AG04450 (cell line): ENCODE results near the gene IQCK. TPM values are rescaled to one million over a fixed set of nuclear protein-coding genes. Genes with fewer than 3 reads are reported as not detected.

Experiments used
- CTCF ChIA-PET: fragments of 300-600, 350-600 bp; formaldehyde crosslinking; extraction: SDS; loops from one replicate; lab custom pipeline; 2022; ENCODE audit warnings: antibody characterized with exemption, inconsistent platforms; lab: Charles Lee
- POLR2A ChIA-PET: fragments of 350-600 bp; formaldehyde crosslinking; extraction: SDS; loops from one replicate; lab custom pipeline; 2021; ENCODE audit warnings: antibody characterized with exemption, inconsistent platforms; lab: Yijun Ruan, JAX
- DNase-seq: peaks from one replicate; pipeline ENCODE4 v3.0.0-alpha.2; 2011; ENCODE audit warnings: low read depth, low spot score
- H3K27ac ChIP-seq: one replicate; pipeline ENCODE4 v1.5.1; 2012; ENCODE audit warnings: low read depth, low read length, control low read depth
- H3K27me3 ChIP-seq: one replicate; pipeline ENCODE4 v1.6.0; 2012; ENCODE audit warnings: low read length; ENCODE audit not compliant: control insufficient read depth, insufficient read depth
- H3K4me3 ChIP-seq: 2 replicates; pipeline ENCODE4 v1.5.1; 2011; ENCODE audit warnings: mild to moderate bottlenecking, low read depth, low read length, control low read depth
- H3K9me3 ChIP-seq: 2 replicates; pipeline ENCODE4 v1.5.1; 2012; ENCODE audit warnings: low read length; ENCODE audit not compliant: control insufficient read depth, insufficient read depth
- polyA plus RNA-seq: library from polyadenylated mRNA; depleted of rRNA; stranded (reverse); fragments of >200 nt; gene quantifications from 2 replicates; pipeline ENCODE4 v1.2.3, GENCODE V29; 2011
- TF ChIP-seq, protein P1 (sequence below): IDR thresholded peaks from 2 replicates; pipeline ENCODE4 v1.5.1; 2011; ENCODE audit warnings: low read depth, low read length, control low read depth, inconsistent platforms

Gene IQCK
- polyA plus RNA-seq, 1 experiment: 18.0 TPM

DNA sequence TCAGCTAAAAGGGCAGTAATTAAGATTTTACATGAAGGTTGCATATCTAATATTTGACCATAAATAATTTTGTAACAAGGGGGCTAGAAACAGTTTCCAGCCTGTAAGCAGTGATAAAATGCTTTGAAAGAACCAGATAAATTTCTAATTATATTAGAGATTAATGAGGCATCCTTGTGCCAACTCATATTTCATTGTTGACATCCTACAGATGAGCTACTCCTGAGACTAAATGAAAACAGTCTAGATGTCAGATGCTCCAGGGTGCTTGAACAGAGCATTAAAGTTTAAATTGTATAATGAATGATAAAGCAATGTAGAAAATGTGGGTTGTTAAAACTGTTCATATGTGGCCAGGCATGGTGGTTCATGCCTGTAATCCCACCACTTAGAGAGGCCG, 23.3 kb downstream of the IQCK start:
- H3K4me3 ChIP-seq: no peak overlapping the region
- H3K9me3 ChIP-seq: no peaks in the 10 kb centered on the region
- no peak for DNase-seq
- CTCF ChIA-PET: interaction anchor here (0.9 to 1.3 kb wide), 2 partner anchors 24 to 158 kb away, joined by 3 read pairs; no protein-coding TSS in a partner anchor
- POLR2A ChIA-PET: interaction anchor here (0.6 kb wide), 1 partner anchor 19 kb away, joined by 3 read pairs; no protein-coding TSS in a partner anchor
- no peaks in the 10 kb centered on the region for H3K27me3 ChIP-seq
- TF ChIP-seq, protein P1, sequence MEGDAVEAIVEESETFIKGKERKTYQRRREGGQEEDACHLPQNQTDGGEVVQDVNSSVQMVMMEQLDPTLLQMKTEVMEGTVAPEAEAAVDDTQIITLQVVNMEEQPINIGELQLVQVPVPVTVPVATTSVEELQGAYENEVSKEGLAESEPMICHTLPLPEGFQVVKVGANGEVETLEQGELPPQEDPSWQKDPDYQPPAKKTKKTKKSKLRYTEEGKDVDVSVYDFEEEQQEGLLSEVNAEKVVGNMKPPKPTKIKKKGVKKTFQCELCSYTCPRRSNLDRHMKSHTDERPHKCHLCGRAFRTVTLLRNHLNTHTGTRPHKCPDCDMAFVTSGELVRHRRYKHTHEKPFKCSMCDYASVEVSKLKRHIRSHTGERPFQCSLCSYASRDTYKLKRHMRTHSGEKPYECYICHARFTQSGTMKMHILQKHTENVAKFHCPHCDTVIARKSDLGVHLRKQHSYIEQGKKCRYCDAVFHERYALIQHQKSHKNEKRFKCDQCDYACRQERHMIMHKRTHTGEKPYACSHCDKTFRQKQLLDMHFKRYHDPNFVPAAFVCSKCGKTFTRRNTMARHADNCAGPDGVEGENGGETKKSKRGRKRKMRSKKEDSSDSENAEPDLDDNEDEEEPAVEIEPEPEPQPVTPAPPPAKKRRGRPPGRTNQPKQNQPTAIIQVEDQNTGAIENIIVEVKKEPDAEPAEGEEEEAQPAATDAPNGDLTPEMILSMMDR: no peak
- no peak overlapping the region for H3K27ac ChIP-seq

DNA sequence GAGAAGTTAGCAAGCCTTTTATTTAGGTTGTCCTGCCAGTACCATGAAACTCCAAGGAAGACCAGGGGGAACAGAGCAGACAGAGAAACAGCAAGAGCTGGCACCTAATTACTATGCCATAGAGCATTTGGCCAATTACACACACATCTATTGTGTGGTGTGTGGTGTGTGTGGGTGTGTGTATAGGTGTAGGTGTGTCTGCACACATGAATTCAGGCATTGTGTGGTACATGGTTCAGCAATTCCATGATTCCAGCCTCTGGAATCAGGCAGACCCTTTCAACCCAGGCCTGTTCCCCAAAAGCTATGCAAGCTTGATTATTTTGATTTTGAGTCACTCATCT, 25.7 kb downstream of the IQCK start:
- Histone ChIP-seq H3K9me3 (no peaks in the 10 kb centered on the region), H3K27me3 (no peaks in the 10 kb centered on the region), H3K4me3 (no peak overlapping the region), H3K27ac (no peak overlapping the region)
- TF ChIP-seq, protein P1: no peak
- POLR2A ChIA-PET: interaction anchor here (0.5 kb wide), 1 partner anchor 21 kb away, joined by 3 read pairs; no protein-coding TSS in a partner anchor
- CTCF ChIA-PET: interaction anchor here (1.3 kb wide), 1 partner anchor 143 kb away, joined by 3 read pairs; no protein-coding TSS in a partner anchor
- no peak for DNase-seq

DNA sequence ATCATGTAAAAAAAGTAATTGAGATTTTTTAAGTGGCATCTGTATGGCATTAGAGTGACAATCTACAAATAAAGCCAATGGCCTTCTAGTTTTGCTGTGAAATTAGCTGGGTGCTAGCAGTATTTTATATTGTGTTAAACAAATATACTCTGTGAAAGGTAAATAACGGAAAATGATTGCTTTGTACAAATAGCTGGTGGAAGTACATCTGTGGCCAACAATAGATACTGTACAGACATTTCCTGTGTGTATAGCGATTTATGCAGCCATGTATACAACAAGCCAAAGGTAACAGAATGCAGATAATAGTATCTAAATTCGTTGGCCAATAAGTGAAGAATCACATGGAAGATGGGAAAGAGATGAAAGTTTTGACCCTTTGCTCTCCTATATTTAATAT, 26.6 kb downstream of the IQCK start:
- Histone ChIP-seq H3K9me3 (no peaks in the 10 kb centered on the region), H3K4me3 (no peak overlapping the region), H3K27me3 (no peaks in the 10 kb centered on the region), H3K27ac (no peak overlapping the region)
- DNase-seq: no peak
- ChIA-PET POLR2A (no interaction called here), CTCF (no interaction called here)
- TF ChIP-seq, protein P1: no peak

DNA sequence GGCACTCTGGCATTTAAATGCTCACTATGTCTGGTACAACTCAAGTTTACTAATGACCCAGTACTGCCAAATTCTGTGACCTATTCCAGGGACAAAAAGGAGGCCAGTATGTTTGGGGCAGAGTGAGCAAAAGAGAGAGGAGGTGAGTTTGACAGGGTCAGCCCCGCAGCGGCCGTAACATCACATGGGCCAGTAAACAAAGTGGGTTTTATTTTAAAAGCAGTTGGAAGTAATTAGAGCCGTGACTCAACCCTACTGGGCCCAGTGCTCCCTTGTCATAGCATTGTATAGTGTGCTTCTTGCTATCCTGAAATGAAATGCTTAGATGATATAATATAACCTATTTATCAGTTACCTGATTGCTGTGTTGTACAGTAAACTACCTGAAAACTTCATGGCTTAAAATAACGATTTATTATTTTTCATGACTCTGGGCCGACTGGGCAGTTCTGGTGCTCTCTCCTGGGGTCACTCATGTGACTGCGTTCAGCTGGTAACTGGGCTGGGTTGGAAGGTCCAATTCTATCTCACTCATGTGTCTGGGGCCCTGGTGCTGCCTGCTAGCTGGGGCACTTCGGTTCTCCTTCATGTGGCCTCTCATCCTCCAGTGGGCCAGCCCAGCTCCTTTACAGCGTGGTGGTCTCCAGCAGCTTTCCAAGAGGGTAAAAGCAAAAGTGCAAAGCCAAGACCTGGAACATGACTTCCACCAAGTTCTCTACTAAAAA, 27.4 kb downstream of the IQCK start:
- H3K4me3 ChIP-seq: no peak overlapping the region
- POLR2A ChIA-PET: no interaction called here
- H3K9me3 ChIP-seq: no peaks in the 10 kb centered on the region
- CTCF ChIA-PET: no interaction called here
- TF ChIP-seq, protein P1: no peak
- peak overlapping the region; percentile 33 for H3K27ac ChIP-seq
- no peaks in the 10 kb centered on the region for H3K27me3 ChIP-seq
- peak; percentile 27 for DNase-seq

DNA sequence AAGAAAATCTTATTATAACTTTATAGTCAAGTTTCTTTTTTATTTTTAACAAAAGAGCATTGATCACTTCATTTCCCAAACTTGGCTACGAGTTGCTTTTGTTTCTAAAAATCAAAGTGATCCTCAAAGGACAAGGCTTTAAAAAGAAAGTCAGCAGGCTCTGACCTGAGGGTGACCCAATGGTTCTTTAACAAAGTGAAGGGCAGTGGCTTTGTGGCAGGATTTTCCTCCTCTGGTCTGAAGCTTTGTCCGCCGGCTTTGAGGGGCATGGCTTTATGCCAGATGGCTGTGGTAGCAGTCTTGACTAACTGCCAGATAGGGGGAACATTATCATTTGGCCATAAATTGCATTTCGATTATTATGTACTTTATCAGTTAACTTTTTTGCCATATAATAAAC, 28.5 kb downstream of the IQCK start:
- CTCF ChIA-PET: no interaction called here
- TF ChIP-seq, protein P1: no peak
- no peak for DNase-seq

More for the DNA sequence above, 28.5 kb downstream of the IQCK start:
- POLR2A ChIA-PET: no interaction called here
- no peak overlapping the region for H3K4me3 ChIP-seq
- no peak overlapping the region for H3K27ac ChIP-seq
- H3K9me3 ChIP-seq: no peaks in the 10 kb centered on the region
- H3K27me3 ChIP-seq: no peaks in the 10 kb centered on the region
